Fibroblast of pulmonary artery (primary cell): ENCODE data around the gene PRKG2.
"Not testable (repeated sequence)": the region's sequence is repeated elsewhere in the genome, so short reads cannot be mapped to it uniquely, and the experiment has no call there.

ENCODE experiments used
- DNase-seq: peaks from one replicate; pipeline ENCODE4 v3.0.0-alpha.2; 2010; ENCODE audit warnings: low read depth
- H3K4me3 ChIP-seq: replicated peaks from 2 replicates; pipeline ENCODE4 v1.5.1; 2011; ENCODE audit warnings: low read depth, mild to moderate bottlenecking, control low read depth, low read length, moderate library complexity
- TF ChIP-seq, protein P1 (sequence below): IDR thresholded peaks from 2 replicates; pipeline ENCODE4 v1.5.1; 2011; ENCODE audit warnings: mild to moderate bottlenecking, control low read depth, low read length, inconsistent platforms; ENCODE audit errors: missing control alignments

PRKG2 gene

GRCh38 chr4:81162752-81163458 is 52.1 kb downstream of the PRKG2 start:
- no peak overlapping the region for H3K4me3 ChIP-seq
- no peak for DNase-seq
- TF ChIP-seq, protein P1, sequence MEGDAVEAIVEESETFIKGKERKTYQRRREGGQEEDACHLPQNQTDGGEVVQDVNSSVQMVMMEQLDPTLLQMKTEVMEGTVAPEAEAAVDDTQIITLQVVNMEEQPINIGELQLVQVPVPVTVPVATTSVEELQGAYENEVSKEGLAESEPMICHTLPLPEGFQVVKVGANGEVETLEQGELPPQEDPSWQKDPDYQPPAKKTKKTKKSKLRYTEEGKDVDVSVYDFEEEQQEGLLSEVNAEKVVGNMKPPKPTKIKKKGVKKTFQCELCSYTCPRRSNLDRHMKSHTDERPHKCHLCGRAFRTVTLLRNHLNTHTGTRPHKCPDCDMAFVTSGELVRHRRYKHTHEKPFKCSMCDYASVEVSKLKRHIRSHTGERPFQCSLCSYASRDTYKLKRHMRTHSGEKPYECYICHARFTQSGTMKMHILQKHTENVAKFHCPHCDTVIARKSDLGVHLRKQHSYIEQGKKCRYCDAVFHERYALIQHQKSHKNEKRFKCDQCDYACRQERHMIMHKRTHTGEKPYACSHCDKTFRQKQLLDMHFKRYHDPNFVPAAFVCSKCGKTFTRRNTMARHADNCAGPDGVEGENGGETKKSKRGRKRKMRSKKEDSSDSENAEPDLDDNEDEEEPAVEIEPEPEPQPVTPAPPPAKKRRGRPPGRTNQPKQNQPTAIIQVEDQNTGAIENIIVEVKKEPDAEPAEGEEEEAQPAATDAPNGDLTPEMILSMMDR = no peak

- DNase-seq = not testable (repeated sequence)
Observed at GRCh38 chr4:81153714-81154323, 61.2 kb downstream of the PRKG2 start.

DNA sequence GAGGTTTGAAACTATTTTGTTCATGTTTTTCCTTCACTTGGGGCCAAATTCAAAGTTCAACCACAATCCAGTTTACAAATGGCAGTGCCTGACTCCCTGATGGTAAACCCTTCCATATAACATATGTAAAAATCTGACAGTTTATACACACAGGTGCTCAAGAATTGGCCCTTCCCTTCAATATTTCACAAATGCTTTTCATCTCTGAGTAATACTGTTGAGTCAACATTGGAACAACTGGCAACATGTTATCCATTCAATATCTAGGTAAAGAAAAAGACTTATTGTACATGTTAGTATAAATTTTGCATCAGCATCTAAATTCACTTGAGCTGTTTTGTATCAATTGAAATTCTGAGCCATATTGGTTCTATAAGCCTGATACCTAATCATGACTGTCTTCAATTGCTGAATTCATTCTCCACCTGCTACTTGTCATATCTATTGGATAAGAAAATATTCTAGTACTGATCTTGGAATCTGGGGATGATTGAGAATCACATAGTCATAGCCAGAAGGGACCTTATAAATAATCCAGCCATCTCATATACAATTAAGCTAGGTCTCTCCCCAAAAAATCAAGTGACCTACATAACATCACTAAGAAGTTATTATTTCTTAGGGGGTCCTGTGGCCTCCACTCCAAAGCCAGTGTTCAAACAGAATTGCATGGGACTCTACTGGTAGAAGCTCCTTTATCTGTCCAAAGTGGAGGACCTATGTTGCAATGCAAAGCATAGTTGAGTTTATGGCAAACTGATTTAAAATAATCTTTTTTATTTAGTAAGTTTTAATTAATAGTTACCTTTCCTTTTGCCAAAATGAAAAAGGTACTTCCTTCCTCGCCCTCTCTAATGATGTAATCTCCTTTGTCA is 61.9 kb downstream of the PRKG2 start:
- TF ChIP-seq, protein P1 = no peak
- DNase-seq = no peak
- H3K4me3 ChIP-seq = no peak overlapping the region

More at GRCh38 chr4:81153714-81154323, 61.2 kb downstream of the PRKG2 start:
- peak overlapping the region; percentile 37 for H3K4me3 ChIP-seq

DNA sequence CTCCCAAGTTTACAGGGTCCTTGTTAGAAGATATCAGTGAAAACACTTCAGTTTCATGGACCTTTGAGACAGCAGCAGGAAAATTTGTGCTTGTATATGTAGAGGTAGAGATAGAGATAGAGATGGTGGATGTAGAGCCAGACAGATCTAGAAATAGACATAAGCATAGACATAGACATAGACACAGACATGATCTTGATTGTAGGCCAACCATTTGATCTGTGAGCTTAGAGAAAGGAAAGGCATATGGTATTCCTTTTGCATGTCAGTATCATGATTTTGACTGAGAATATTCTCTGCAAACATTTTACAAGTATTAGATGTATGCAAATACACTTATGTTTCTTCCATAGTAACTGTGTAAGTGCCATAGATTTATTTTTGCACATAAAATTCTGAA is 65.0 kb downstream of the PRKG2 start:
- TF ChIP-seq, protein P1 = no peak
- H3K4me3 ChIP-seq = no peak overlapping the region
- no peak for DNase-seq

GRCh38 chr4:81148576-81148975 is 66.4 kb downstream of the PRKG2 start:
- TF ChIP-seq, protein P1 = no peak
- DNase-seq = no peak

DNA sequence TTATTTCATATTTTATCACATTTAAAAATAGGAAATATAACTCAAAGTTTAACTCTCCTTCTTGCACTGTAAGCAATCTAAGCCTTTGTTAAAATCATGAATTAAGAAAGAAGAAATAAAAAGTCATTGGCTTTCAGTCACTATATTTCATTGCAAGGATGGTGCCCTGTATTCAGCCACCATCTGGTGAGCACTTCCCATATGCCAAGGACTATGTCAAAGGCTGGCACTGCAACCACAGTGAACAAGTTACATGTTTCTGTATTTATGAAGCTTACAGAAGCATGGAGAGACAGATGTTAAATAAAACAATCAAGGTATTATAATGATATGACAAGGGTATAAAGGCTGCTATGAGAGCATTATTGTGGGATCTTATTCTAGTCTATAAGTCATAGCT is 68.6 kb downstream of the PRKG2 start:
- no peak overlapping the region for H3K4me3 ChIP-seq
- TF ChIP-seq, protein P1 = no peak
- DNase-seq = no peak

More at GRCh38 chr4:81148576-81148975, 66.4 kb downstream of the PRKG2 start:
- no peak overlapping the region for H3K4me3 ChIP-seq

DNA sequence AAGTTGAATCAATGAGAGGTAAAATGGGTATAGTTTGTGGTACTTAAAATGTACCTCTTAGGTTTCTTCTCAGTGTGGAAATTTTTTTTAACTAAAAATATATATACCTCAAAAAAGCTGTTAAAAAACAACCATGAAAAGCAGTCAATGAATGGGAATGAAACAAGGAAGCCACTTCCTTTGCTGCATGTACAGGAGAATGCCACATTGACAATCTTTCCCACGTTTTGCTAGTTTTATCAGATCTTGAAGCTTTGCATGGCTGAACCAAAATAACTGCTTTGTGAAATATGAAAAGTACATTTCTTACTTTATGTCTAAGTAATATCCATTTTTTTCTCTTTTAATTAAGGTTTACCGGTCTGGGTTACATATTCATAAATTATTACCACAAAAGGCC is 71.8 kb downstream of the PRKG2 start:
- TF ChIP-seq, protein P1 = no peak
- DNase-seq = no peak
- H3K4me3 ChIP-seq = no peak overlapping the region
